ENCODE data around the gene FAM117B. TPM values are rescaled to one million over a fixed set of nuclear protein-coding genes. Genes with fewer than 3 reads are reported as not detected.

The FAM117B gene
- total RNA-seq, 4 donors from 2014 or later = 9.6 to 16.1 (median 11.6) TPM

GRCh38 chr2:202752071-202752470 lies 117.3 kb downstream of the FAM117B start:
- TF ChIP-seq CTCF (IDR thresholded peaks at IDR 0.05; ENCODE audit: low read depth) = no peak

GRCh38 chr2:202754936-202755335 lies 120.2 kb downstream of the FAM117B start:
- TF ChIP-seq CTCF (IDR thresholded peaks at IDR 0.05; ENCODE audit: low read depth) = no peak

- TF ChIP-seq CTCF (IDR thresholded peaks at IDR 0.05; ENCODE audit: low read depth) = no peak
Measured at GRCh38 chr2:202756598-202756997, 121.8 kb downstream of the FAM117B start.

DNA sequence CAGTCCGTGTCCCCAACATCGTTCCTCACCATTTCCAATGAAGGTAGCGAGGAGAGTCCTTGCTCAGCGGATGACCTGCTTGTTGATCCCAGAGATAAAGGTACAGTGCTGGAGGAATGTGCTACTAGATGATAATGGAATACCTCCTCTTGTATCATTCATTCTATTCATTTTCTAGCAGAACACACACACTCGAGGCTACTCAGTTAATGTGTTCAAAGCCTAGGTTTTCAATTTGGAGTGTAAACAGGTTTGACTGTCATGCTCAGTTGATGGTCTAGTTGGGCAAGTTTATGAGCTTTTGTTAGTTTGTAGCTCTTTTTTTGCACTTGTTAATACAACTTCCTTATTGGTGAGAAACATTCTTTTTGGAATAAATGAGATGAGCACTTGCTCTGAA lies 122.6 kb downstream of the FAM117B start:
- no peak for TF ChIP-seq CTCF (IDR thresholded peaks at IDR 0.05; ENCODE audit: low read depth)

DNA sequence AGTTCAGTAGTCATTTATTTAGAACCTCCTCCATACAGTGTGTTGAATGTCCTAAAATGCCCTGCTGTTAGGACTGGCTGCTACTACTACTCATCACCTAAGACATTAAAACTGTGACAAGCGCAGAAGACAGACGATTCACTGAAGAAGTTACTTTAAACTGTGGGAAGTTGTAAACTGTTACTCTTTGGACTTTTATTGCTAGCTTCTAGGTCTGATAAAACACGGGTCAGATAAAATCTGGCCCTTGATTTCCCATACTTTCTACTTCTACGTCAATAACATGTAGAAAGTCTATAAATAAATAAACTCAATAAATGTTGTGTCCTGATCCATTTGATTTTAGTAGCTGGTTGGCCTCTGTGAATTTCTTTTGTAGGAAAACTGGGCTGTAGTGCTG lies 123.4 kb downstream of the FAM117B start:
- TF ChIP-seq CTCF (IDR thresholded peaks at IDR 0.05; ENCODE audit: low read depth) = no peak

GRCh38 chr2:202758604-202759003 lies 123.8 kb downstream of the FAM117B start:
- TF ChIP-seq CTCF (IDR thresholded peaks at IDR 0.05; ENCODE audit: low read depth) = no peak

DNA sequence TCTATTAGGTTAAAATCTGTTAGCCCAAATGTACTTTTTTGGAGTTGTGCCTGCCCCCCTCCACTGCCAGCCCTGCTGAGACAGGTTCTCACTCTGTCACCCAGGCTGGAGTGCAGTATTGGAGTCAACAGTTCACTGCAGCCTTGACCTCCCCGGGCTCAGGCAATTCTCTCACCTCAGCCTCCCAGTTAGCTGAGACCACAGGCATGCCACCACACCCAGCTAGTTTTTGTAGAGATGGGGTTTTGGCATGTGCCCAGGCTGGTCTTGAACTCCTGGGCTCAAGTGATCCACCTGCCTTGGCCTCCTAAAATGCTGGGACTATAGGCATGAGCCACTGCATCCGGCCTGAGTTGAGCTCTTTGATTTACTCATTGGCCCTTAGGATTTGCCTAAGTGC lies 126.1 kb downstream of the FAM117B start:
- TF ChIP-seq CTCF (IDR thresholded peaks at IDR 0.05; ENCODE audit: low read depth) = no peak
